SU-DHL-6 (cell line): Measurements from ENCODE around the gene PLCXD1.

ENCODE experiments used
- H2AFZ ChIP-seq: fragments of 200-600 bp; sonication (generic); 2 replicates; pipeline ENCODE4 v1.6.1; 2014; ENCODE audit warnings: low read depth, mild to moderate bottlenecking, moderate library complexity, mixed read lengths, antibody characterized with exemption, low read length; ENCODE audit not compliant: severe bottlenecking
- H3F3A ChIP-seq: fragments of 200-600 bp; shearing (Covaris generic); 2 replicates; pipeline ENCODE4 v1.6.0; 2016; ENCODE audit warnings: antibody characterized with exemption, mild to moderate bottlenecking; ENCODE audit not compliant: insufficient read depth
- H3K27ac ChIP-seq: fragments of 200-600 bp; sonication (generic); 2 replicates; pipeline ENCODE4 v1.5.1; 2016; ENCODE audit warnings: low read depth, mild to moderate bottlenecking, low read length, moderate library complexity, mixed read lengths
- H3K27me3 ChIP-seq: fragments of 200-600 bp; sonication (generic), shearing (Covaris generic); 2 replicates; pipeline ENCODE4 v1.6.0; 2014; ENCODE audit warnings: mild to moderate bottlenecking, low read length
- H3K36me3 ChIP-seq: fragments of 200-600 bp; sonication (generic); 2 replicates; pipeline ENCODE4 v1.6.1; 2014; ENCODE audit warnings: mild to moderate bottlenecking, low read length, mixed read lengths
- H3K4me2 ChIP-seq: fragments of 300-600, 200-600 bp; shearing (Covaris generic), sonication (generic); 2 replicates; pipeline ENCODE4 v1.6.0; 2014; ENCODE audit warnings: low read length, low read depth, mild to moderate bottlenecking; ENCODE audit not compliant: poor library complexity, severe bottlenecking
- H3K4me3 ChIP-seq: fragments of 200-600 bp; sonication (generic); 2 replicates; pipeline ENCODE4 v1.5.1; 2014; ENCODE audit warnings: antibody characterized with exemption, low read length, mild to moderate bottlenecking, mixed read lengths; ENCODE audit not compliant: insufficient read depth, poor library complexity, severe bottlenecking
- H3K79me2 ChIP-seq: fragments of 200-600 bp; sonication (generic); 2 replicates; pipeline ENCODE4 v1.6.1; 2014; ENCODE audit warnings: mild to moderate bottlenecking, low read length, moderate library complexity; ENCODE audit not compliant: insufficient read depth
- H3K9ac ChIP-seq: fragments of 200-600 bp; sonication (generic); 2 replicates; pipeline ENCODE4 v1.7.0; 2014; ENCODE audit warnings: mild to moderate bottlenecking, low read length
- H3K9me2 ChIP-seq: fragments of 200-600 bp; sonication (generic); replicated peaks from 2 replicates; pipeline ENCODE4 v1.6.1; 2014; ENCODE audit warnings: low read length; ENCODE audit not compliant: insufficient read depth
- H3K9me3 ChIP-seq: fragments of 200-600 bp; sonication (generic); 2 replicates; pipeline ENCODE4 v1.6.1; 2014; ENCODE audit warnings: low read length, mixed read lengths; ENCODE audit not compliant: insufficient read depth
- H4K20me1 ChIP-seq: fragments of 200-600 bp; sonication (generic); 2 replicates; pipeline ENCODE4 v1.6.1; 2014; ENCODE audit warnings: low read depth, mild to moderate bottlenecking, antibody characterized with exemption, low read length, moderate library complexity, mixed read lengths
- CTCF ChIP-seq: fragments of 200-600 bp; sonication (generic); IDR thresholded peaks from one replicate; pipeline ENCODE4 v1.5.1; 2017; ENCODE audit warnings: antibody characterized with exemption, mild to moderate bottlenecking, low read length, moderate library complexity; ENCODE audit not compliant: insufficient read depth, poor library complexity, severe bottlenecking
- EZH2phosphoT487 ChIP-seq: fragments of 200-600 bp; sonication (generic), shearing (Covaris generic); conservative IDR thresholded peaks from 2 replicates; pipeline ENCODE4 v1.6.1; 2018; ENCODE audit warnings: mild to moderate bottlenecking, antibody characterized with exemption, low read length, moderate library complexity, mixed read lengths

Gene PLCXD1

GRCh38 chrX:351736-352135 lies 70.6 kb downstream of the PLCXD1 start:
- H4K20me1 ChIP-seq = no peaks in the 10 kb centered on the region
- H3K4me2 ChIP-seq = no peak overlapping the region
- H3K9ac ChIP-seq = no peak overlapping the region
- H3F3A ChIP-seq = no peaks in the 10 kb centered on the region
- TF ChIP-seq CTCF = no peak
- TF ChIP-seq EZH2phosphoT487 = no peak
- no peaks in the 10 kb centered on the region for H3K27me3 ChIP-seq
- H3K9me3 ChIP-seq = no peaks in the 10 kb centered on the region
- no peaks in the 10 kb centered on the region for H3K36me3 ChIP-seq
- no peak overlapping the region for H2AFZ ChIP-seq
- H3K79me2 ChIP-seq = no peaks in the 10 kb centered on the region
- H3K27ac ChIP-seq = no peak overlapping the region
- H3K4me3 ChIP-seq = no peak overlapping the region
- no peaks in the 10 kb centered on the region for H3K9me2 ChIP-seq

GRCh38 chrX:352181-352580 lies 71.0 kb downstream of the PLCXD1 start:
- Histone ChIP-seq H3K27ac (no peak overlapping the region), H3K79me2 (no peaks in the 10 kb centered on the region)

GRCh38 chrX:352582-353314 lies 71.6 kb downstream of the PLCXD1 start:
- Histone ChIP-seq H2AFZ (no peak overlapping the region), H4K20me1 (no peaks in the 10 kb centered on the region), H3K9ac (no peak overlapping the region), H3K36me3 (no peaks in the 10 kb centered on the region), H3K4me3 (no peak overlapping the region), H3K9me2 (no peaks in the 10 kb centered on the region), H3K4me2 (no peak overlapping the region), H3K27ac (no peak overlapping the region), H3K79me2 (no peaks in the 10 kb centered on the region), H3K27me3 (no peaks in the 10 kb centered on the region), H3F3A (no peaks in the 10 kb centered on the region), H3K9me3 (no peaks in the 10 kb centered on the region)
- TF ChIP-seq CTCF (no peak), EZH2phosphoT487 (no peak)

More at GRCh38 chrX:352181-352580, 71.0 kb downstream of the PLCXD1 start:
- H3K9me2 ChIP-seq = no peaks in the 10 kb centered on the region
- no peak overlapping the region for H3K4me2 ChIP-seq
- H3K27me3 ChIP-seq = no peaks in the 10 kb centered on the region
- H3K36me3 ChIP-seq = no peaks in the 10 kb centered on the region
- no peak overlapping the region for H3K4me3 ChIP-seq
- H2AFZ ChIP-seq = no peak overlapping the region
- H3K9ac ChIP-seq = no peak overlapping the region
- H3K9me3 ChIP-seq = no peaks in the 10 kb centered on the region
- no peaks in the 10 kb centered on the region for H4K20me1 ChIP-seq
- TF ChIP-seq CTCF = no peak
- no peak for TF ChIP-seq EZH2phosphoT487
- no peaks in the 10 kb centered on the region for H3F3A ChIP-seq
